ENCODE data around the gene NUDT7. TPM values are rescaled to one million over a fixed set of nuclear protein-coding genes. Genes with fewer than 3 reads are reported as not detected.

Gene NUDT7
- total RNA-seq, 1 experiment from 2014 or later: 7.5 TPM

GRCh38 chr16:77677129-77677528 lies 45.2 kb upstream of the NUDT7 start:
- CTCF ChIA-PET: interaction anchor here (1.1 to 1.5 kb wide), 3 partner anchors 275 to 423 kb away, joined by 4 to 8 read pairs (median 4); partner anchors contain the start of gene WWOX
- no peaks in the 10 kb centered on the region for H3K36me3 Mint-ChIP-seq

GRCh38 chr16:77679391-77679790 lies 42.9 kb upstream of the NUDT7 start:
- H3K36me3 Mint-ChIP-seq: no peaks in the 10 kb centered on the region
- DNase-seq (ENCODE audit: low spot score) (no peak), ATAC-seq (no peak)
- POLR2A ChIA-PET: no interaction called here
- no peak overlapping the region for H3K27ac Mint-ChIP-seq
- H3K4me3 Mint-ChIP-seq: no peak overlapping the region
- CTCF ChIA-PET: interaction anchor here (1.4 to 1.6 kb wide), 2 partner anchors 288 to 324 kb away, joined by 3 to 7 read pairs; no protein-coding TSS in a partner anchor
- no peaks in the 10 kb centered on the region for H3K9me3 Mint-ChIP-seq
- TF ChIP-seq MLX (CRISPR knock-in tag; IDR thresholded peaks at IDR 0.05) (no peak), ZNF219 (CRISPR knock-in tag; IDR thresholded peaks at IDR 0.05; ENCODE audit: borderline replicate concordance) (no peak), FOXP4 (CRISPR knock-in tag; IDR thresholded peaks at IDR 0.05) (no peak), GRHL2 (CRISPR knock-in tag; IDR thresholded peaks at IDR 0.05; ENCODE audit: insufficient replicate concordance, severe bottlenecking) (no peak), USF2 (CRISPR knock-in tag; IDR thresholded peaks at IDR 0.05) (no peak), ATF3 (CRISPR knock-in tag; conservative IDR thresholded peaks at IDR 0.05) (no peak), ZNF532 (CRISPR knock-in tag; IDR thresholded peaks at IDR 0.05; ENCODE audit: borderline replicate concordance) (no peak), TP53 (CRISPR knock-in tag; IDR thresholded peaks at IDR 0.05) (no peak)
- peaks cover 2% of the 10 kb centered on the region; the same call in 1 of the 2 replicates for H3K4me1 Mint-ChIP-seq
- H3K27me3 Mint-ChIP-seq (ENCODE audit: low read depth): no peaks in the 10 kb centered on the region

More at GRCh38 chr16:77677129-77677528, 45.2 kb upstream of the NUDT7 start:
- Mint-ChIP-seq H3K27ac (no peak overlapping the region), H3K27me3 (ENCODE audit: low read depth) (no peaks in the 10 kb centered on the region), H3K4me3 (no peak overlapping the region), H3K4me1 (no peaks in the 10 kb centered on the region; the same call in 1 of the 2 replicates), H3K9me3 (no peaks in the 10 kb centered on the region)
- DNase-seq (ENCODE audit: low spot score): no peak
- no peak for ATAC-seq
- POLR2A ChIA-PET: interaction anchor here (0.9 kb wide), 1 partner anchor 45 kb away, joined by 3 read pairs; the partner anchor contains the start of gene NUDT7
- no peak for TF ChIP-seq RELA (CRISPR knock-in tag; IDR thresholded peaks at IDR 0.05; ENCODE audit: borderline replicate concordance)
- TF ChIP-seq KAT7 (CRISPR knock-in tag; IDR thresholded peaks at IDR 0.05; ENCODE audit: borderline replicate concordance): no peak
- TF ChIP-seq FOXJ3 (CRISPR knock-in tag; IDR thresholded peaks at IDR 0.05; ENCODE audit: borderline replicate concordance): no peak
- TF ChIP-seq ZNF317 (CRISPR knock-in tag; IDR thresholded peaks at IDR 0.05; ENCODE audit: borderline replicate concordance, low read depth): no peak
- TF ChIP-seq ZNF263 (CRISPR knock-in tag; IDR thresholded peaks at IDR 0.05; ENCODE audit: low read depth): no peak
- no peak for TF ChIP-seq GRHL2 (CRISPR knock-in tag; IDR thresholded peaks at IDR 0.05; ENCODE audit: insufficient replicate concordance, severe bottlenecking)
- no peak for TF ChIP-seq FOXP4 (CRISPR knock-in tag; IDR thresholded peaks at IDR 0.05)
- no peak for TF ChIP-seq NR1H2 (CRISPR knock-in tag; IDR thresholded peaks at IDR 0.05)
